Stimulated activated CD4-positive, alpha-beta T cell treated with anti-CD3 and anti-CD28 coated beads, Interleukin-4, amount 100 ng/mL, for 4 hours (primary cell): ENCODE measurements around the gene CCDC127.
"Not testable (repeated sequence)": the region's sequence is repeated elsewhere in the genome, so short reads cannot be mapped to it uniquely, and the experiment has no call there.

Source experiments
- DNase-seq, 2 experiments: peaks; one replicate each; pipeline ENCODE4 v3.0.0-alpha.2; 2020

The CCDC127 gene

DNA sequence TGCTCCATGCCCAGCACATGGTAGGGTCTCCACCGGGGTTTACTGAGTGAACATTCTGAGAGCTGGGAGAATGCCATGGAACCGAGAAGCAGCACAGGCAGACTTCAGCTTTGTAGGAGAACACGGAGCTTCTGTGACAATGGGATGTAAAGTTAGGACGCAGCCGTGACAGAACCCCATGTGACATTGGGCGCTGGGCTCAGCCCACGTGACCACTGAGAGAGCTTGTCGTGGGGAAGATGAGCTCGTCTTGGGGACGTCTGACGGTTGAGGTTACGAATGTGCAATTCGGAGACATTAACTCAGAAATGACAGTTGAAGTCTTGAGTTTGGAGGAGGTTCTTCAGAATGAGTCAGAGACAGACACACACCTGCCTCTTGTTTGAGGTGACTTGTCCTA lies 13.7 kb upstream of the CCDC127 start:
- DNase-seq, result no peak

DNA sequence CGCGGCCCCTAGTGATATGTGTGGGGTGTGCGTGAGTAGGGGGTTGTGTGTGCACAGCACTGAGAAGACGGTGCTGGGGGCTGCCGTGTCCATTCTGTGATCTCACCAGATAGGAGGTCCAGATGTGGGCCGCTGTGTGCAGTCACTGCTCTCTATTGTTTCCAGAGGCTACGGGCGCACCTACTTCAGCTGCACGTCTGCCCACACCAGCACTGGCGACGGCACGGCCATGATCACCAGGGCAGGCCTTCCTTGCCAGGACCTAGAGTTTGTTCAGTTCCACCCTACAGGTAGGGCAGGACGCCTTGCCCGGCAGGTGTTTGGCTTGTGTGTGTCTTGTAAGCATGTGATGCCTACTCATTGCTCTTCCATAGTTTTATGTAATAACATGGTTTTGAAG lies 12.8 kb upstream of the CCDC127 start:
- DNase-seq, result no peak

DNA sequence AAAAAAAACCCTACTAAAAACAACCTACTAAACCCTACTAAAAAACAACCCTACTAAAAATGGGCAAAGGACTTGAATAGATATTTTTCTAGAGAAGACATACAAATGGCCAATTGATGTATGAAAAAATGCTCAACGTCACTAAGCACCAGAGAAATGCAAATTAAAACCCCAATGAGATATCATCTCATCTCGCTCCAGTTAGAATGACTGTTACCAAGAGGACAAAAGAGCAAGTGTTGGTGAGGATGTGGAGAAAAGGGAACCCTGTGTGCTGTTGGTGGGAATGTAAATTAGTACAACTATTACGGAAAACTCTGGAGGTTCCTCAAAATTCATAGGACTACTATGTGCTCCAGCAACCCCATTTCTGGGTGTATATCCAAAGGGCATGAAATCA lies 10.9 kb upstream of the CCDC127 start:
- DNase-seq, result no peak

DNA sequence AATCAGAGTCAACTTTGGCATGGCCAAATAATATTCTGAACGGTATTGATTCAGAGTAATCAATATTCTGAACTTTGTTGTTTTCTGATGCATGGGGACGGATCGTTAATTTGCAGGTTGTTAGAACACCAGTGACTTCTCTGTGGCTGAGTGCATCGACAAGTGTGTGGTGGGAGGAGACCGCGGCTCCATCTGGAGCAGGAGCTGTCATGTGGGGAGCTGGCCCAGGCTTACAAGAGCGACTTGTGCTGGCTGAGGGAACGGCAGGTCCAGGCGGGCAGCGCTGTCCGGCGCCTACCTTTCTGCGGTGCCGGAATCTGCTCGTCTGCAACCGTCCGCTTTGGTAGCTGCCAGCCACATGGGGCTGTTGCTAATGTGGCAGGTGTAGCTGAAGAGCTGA lies 9.4 kb upstream of the CCDC127 start:
- not testable (repeated sequence) for DNase-seq

DNA sequence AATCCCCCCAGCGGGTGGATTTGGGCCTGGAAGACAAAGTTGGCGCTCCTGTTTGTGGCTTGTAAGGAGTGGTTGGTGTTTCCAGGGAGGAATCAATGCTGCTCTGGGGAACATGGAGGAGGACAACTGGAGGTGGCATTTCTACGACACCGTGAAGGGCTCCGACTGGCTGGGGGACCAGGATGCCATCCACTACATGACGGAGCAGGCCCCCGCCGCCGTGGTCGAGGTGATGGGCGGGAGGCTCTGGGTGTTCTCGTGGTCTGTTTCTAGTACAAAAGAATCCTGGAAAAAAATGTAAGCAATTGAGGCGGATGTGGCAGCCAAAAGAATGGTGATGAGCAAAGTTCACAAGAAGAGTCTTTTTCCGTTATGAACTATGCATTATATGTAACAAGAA lies 7.4 kb upstream of the CCDC127 start:
- no peak for DNase-seq

DNA sequence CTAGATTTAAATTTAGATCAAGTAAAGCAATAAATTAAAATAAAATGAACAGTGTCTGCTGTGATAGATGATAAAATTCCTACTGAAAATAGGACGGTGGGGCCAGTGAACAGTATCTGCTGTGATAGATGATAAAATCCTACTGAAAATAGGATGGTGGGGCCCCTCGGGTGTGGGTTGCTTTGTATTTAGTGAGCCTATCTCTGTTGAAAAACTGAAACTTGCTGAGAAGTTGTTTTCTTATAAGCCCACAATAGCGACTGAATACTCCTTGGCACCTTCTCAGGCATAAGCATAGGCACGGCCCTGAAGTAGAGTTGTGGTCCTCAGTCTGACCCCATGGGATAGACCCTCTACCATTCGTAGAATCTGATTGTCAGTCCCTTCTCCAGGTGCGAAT lies 5.8 kb upstream of the CCDC127 start:
- no peak for DNase-seq

DNA sequence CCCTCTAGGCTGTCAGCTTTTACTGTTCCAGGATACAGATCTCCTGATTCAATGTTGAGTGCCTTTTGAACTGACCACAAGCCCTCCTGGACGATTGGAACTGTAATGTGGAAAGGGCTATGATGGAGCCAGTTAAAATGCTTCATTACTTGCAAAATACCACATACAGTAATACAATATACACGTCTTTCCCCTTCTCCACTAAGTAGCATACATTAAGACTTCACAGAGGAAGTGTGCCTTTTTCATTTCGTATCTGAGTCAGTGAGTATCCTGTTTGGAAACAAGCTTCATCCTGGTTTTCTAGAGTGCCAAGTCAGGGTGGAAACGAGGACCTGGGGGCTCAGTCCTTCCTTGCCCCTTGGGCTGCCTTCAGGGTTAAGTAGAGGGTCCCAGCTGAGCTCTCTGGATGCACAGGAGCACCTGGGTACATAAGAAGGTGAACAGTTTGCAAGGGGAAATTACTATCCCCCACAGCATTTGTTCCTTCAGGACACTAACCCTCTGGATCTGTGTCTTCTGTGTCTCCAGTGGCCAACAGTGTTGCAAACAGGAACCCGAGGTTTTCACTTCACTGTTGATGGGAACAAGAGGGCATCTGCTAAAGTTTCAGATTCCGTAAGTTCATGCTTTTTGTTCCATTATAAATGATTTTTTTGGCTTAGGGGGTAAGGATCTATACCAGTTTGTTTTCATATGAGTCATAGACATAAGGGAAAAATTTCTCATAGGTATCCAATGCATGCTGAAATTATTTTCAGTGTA lies 5.2 kb upstream of the CCDC127 start:
- not testable (repeated sequence) for DNase-seq

DNA sequence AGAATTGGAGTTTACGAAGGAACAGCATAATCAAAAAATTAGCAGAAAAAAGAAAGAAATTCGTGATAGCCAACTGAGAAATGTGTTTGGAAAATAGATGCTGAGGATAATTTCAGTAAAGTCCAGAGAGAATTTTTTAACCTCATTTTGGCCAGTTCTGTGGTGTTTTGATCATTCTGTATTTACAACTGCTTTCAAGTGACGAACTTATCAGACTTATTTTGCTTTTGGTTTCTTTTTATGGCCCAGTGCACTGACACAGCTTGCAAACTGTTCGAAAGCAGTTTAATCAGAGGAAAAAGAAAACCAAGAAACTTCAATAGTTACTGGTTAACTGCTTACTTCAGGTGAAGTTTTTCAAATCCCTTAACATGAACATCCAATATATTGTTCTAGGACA lies 2.0 kb upstream of the CCDC127 start:
- no peak for DNase-seq

DNA sequence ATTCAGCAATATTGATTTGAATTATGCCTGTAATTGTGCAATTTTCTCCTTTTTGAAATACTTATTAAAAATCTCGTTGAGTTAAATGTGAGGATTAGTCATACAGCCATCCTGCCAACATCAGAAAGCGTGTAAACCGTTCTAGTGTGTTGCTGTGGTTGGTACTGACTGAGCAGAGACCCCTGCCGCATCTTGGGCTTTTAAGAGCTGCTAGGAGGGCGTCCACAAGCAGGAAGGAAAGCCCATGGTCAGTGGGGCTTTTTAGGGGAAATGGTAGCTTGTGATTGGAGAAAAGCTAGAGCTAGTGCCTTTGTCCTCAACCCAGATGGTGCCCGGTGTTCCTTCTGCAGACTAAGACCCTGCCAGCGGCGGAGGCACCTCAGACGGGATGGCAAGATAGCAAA lies 1.5 kb upstream of the CCDC127 start:
- peak in 1 of 2 experiments; percentile 16 for DNase-seq

DNA sequence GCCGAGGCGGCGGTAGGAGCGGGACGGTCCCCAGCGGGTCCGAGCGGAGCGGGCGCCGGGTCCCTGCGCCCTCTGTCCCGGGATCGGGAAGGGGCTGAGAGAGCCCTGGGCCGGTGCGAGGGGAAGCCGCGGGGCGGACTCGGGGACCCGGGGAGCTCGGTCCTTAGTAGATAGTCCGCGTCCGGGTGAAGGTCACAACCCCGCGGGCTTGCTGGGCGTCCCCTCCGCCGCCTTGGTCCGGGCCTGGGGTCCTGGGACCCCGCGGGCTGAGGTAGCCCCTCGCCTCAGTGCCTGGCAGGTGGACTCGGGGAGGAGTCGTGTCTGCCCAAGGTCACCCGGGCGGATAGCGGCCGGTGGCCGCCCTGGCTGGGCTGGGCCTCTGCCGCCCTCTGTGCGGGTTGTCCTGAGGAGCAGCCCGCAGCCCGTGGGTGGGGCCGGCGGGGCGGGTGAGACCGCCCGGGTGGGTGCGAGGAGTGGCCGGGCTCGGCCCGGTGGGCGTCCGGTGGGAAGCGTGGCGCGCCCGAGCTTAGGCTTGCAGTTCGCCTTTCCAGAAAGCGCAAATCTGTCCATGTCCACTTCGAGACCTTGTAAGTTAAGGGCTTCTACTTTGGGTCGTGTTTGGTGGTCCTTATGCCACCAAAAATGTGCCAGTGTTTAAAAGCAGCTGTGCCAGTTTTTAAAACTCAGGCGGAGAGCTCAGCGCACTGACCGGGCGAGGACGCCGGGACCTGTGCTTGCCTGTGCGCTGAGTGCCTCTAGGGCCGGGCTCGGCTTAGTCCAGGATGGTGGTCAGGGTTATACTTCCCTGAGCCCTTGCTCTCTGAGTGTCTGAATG lies 721 bp upstream of the CCDC127 start:
- DNase-seq, result peak in 1 of 2 experiments; percentile 5

DNA sequence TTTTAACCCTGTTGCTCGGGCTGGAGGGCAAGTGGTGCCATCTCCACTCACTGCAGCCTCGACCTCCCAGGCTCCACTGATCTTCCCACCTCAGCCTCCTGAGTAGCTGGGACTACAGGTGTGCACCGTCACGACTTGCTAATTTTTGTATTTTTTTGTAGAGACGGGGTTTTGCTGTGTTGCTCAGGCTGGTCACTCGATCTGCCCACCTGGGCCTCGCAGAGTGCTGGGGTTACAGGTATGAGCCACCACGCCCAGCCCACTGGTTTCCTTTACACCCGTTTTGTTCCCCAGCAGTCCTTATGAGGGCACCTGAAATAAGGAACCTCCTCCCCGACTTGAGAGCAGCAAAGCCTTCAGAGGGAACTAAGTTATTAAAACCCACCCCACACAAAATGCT lies 1.9 kb downstream of the CCDC127 start:
- not testable (repeated sequence) for DNase-seq

DNA sequence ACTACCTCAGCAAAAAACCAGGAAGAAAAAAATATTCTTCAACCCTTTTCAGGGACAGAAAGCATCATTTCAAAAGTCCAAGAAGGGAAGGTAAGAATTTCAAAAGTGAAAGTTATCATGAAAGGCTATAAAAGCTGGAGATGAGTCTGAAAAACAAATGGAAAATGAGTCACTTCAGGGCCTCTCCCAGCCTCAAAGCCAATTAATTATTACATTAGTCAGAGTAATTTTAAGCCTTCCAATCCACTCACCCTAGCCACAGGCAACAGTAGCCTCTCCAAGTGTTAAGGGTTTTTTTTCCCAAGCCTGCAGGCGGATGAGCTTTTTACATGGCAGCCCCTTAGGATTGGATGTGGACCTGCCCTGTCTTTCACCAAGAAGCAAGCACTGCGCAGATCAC lies 2.7 kb downstream of the CCDC127 start:
- DNase-seq, result not testable (repeated sequence)

DNA sequence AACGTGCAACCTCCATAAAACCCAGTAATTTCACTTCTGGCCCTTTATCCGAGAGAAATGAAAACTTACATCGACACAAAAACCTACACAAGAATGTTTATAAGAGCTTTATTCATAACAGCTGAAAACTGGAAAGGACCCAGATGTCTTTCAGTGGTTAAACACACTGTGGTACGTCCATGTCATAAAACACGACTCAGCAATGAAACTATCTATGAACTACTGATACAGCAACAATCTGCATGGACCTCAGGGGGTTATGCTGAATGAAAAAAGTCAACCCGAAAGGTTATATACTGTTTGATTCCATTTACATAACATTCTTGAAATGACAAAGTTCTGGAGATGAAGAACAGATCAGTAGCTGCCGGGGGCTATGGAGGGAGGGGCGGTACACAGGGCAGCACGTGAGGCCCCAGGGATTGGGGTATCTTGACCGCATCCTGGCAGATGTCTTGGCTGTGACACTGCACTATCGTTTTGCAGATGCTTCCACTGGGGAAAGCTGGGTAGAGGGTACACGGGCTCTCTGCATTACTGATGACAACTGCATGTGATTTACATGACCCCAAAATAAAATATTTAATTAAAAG lies 4.1 kb downstream of the CCDC127 start:
- DNase-seq, result no peak

DNA sequence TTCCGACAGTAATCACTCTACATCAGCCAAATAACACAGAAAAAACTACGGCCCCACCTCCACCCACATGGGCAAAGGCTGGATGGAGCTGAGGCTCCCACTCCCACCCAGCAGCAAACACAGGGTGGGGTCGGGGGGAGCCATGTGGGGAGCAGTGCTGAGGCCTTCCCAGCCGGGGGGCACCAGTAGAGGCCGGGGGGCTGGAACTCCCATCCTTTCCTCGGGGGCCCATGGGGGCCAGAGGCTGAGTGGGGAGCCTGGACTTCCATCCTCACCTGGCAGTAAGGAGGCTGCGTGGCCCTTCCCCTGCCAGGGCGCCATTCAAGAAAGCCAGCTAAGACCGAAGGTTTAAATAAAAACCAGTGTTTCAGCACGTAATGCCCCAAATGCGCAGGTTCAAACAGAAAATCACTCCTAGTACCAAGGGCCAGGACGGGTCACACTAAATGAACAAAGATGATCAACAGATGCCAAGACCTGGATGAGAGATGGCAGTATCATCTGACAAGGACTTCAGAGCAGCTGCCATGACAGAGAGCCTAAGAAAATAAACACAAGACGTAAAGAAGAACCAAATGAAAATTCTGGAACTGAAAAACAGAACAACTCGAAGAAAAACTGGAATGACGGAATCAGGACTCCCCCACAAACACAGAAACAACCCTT lies 9.4 kb downstream of the CCDC127 start:
- DNase-seq, result no peak

DNA sequence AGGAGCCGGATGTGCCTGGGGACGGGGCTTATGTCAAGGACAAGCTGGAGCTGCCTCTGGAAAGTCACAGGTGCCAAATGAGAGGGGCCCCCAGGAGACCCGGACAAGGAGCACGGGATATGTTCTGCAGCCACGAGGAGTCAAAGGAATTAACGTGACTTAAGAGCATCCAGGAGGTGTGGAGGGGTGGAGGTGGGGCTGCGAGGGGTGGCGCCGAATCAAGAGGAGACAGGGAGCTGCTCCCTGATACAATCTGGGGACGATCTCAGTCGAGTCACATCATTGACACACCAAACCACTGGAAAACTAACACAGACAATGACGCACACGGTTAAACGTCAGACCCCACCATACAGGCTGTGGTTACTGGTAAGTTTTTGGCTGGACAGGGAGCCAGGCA lies 10.4 kb downstream of the CCDC127 start:
- DNase-seq, result no peak

DNA sequence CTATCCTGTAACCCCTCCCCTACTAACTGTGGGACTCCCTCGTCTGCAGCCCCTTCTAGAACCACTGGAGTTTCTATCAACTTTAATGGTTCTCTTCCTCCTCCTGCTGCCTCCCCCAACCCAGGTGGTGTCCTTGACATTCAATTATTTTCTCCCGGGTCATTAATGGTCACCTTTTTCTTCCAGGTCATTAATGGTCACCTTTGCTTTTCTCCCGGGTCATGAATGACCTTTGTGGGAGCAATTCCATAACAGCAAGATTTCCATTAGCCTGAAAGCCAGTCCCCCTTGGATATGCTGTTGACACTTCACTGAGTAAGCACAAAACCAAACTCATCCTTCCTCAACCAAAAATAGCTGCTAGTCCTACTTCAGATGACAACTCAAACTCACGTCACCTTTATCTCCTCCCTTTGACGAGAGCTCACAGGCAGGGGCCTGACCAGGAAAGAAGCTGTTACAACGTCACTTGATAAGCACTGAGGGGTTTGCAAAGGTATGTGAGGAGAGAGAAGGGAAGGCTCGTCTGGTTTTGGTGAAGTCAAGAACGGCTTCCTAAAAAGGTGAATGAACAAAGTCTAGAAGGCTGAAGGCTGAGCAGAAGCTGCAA lies 10.9 kb downstream of the CCDC127 start:
- no peak for DNase-seq

DNA sequence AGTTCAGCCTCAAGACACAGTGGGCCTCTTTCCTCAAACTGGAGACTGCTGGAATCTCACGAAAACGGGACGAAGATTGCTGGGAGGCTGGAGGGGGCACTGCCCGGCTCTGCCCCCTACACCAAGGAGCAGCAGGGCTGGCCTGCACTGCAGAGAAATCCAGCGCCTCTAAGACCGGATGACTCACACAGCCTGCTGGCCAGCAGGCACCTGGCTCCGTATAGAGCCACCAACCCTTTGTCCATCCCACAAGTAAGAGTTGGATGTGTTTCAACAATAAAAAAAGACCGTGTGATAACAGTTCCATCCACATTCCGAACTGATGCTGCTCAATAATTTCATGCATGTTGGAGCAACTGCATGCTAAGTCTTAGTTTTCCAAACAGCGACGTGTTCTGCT lies 11.5 kb downstream of the CCDC127 start:
- no peak for DNase-seq

DNA sequence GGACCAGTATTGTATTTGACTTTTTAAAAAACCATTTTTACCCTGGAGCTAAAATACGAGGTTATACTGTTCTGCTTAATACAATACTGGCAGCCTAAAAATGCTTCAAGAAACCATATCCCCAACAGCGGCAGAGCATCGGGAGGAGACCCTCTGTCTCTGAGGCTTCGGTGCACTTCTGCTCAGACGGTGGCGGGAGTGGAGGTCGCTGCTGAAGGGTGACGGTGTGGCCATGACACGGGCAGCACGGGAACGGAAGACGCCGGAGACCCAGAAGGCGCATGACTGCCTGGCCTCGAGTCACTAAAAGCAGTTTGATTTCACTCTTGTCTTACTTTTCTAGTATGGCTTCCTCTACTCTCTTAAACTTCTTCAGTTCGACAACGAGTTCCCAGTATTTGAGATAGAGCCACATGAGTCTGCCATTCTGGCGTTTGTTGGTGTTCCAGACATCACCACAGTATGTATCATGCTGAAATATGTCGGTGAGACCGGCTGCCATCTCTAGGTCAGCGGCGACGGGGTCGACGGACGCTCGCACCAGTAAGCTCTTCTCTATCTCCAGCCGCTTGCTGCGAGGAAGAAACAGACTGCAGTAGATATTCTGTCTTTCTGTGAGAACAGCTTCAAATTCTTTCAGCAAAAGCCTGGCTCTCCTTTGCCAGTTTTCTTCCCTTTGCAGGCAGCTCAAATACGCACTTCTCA lies 12.8 kb downstream of the CCDC127 start:
- no peak for DNase-seq

DNA sequence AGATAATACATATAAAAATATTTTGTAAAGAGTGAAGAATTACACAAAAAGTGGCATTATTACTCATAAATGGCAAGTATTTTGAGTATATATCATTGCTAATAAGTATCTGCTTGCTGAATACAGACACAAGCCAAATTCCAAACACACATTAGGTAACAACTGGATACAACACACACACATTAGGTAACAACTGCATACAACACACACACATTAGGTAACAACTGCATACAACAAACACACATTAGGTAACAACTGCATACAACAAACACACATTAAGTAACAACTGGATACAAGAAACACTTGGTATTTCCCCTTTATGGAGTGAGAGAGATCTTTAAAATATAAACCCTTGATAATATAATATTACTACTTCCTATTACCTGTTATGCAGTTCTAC lies 13.5 kb downstream of the CCDC127 start:
- DNase-seq, result no peak

DNA sequence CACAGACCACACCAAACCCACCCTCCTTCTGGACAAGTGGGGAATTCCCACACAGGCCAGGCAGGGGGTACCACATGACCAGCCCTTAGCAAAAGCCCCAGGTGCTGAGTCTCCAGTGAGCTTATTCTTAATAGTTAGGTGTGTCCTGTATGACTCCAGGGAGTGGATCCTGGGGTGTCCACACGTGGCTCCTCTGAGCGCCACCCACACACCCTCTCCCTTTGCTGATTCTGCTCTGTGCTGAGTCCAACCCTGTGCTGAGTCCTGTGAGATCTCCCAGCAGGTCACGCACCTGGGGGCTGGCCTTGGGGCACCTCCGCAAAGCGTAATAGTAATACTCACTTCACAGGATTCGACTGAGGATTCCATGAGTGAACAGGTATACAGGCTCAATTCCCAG lies 14.0 kb downstream of the CCDC127 start:
- no peak for DNase-seq

DNA sequence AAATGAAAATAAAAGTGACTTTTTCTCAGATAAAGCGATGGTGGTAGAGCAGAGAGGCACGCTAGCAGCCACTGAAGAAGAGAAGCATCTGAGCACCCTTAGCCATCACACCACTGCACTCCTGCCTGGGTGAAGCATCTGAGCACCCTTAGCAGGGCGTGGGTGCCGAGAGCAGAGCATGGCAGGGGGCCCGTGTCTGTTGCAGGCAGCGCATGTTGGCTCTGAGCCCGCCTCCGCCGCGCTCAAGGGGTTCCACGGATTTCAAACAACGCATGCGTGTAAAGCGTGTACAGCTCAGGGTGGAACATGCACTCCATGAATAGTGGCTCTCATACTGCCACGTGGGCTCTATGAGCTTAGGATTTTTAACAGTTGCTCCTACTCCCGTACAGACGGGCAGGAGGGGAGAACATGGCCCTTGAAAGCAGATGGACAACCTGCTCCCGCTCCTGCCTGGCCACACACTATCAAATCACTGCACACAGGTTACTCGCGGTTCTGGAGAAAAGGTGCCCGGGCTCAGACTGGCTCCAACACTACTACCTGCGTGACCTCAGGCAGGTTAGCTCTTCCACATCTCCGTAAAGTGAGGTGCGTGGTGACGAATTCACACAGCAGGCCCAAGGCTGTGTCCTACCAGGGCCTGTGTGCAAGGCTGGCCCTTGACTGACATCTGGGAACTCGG lies 14.6 kb downstream of the CCDC127 start:
- no peak for DNase-seq

DNA sequence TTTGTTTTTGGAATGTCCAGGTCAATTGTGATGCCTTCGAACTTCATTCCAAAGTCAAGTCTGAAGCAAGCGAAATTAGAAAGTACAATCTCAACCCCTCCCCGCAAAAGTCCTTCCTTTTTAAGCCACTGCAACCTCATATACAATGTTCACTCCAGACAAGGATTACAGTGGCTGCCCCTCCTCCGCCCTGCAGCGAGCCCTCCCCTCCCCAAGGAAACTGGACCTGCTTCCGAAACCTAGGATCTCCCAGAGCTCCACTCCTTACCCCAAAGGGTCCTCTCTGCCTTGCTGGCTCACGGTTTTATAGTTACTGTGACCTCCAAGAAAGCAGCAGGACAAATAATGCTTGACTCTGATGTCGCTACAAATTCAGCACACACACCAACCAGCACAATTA lies 16.3 kb downstream of the CCDC127 start:
- no peak for DNase-seq
